Endodermal cell (in vitro differentiated cells): ENCODE data around the gene CHAF1A. TPM values are rescaled to one million over a fixed set of nuclear protein-coding genes. Genes with fewer than 3 reads are reported as not detected.

ENCODE experiments used
- DNase-seq: peaks from one replicate; pipeline ENCODE4 v3.0.0-alpha.2; 2017
- H3K27ac ChIP-seq: 2 replicates; pipeline ENCODE4 v1.5.1; 2013; ENCODE audit warnings: mild to moderate bottlenecking, low read depth, low read length, moderate library complexity
- H3K27me3 ChIP-seq: 2 replicates; pipeline ENCODE4 v1.6.1; 2013; ENCODE audit warnings: mild to moderate bottlenecking, low read length, moderate library complexity; ENCODE audit not compliant: insufficient read depth, control insufficient read depth, poor library complexity, severe bottlenecking
- H3K36me3 ChIP-seq: 2 replicates; pipeline ENCODE4 v1.7.0; 2013; ENCODE audit warnings: mild to moderate bottlenecking, low read length, moderate library complexity; ENCODE audit not compliant: control insufficient read depth, insufficient read depth
- H3K4me1 ChIP-seq: one replicate; pipeline ENCODE4 v1.7.0; 2013; ENCODE audit warnings: low read length; ENCODE audit not compliant: control insufficient read depth, insufficient read depth
- H3K4me3 ChIP-seq: 2 replicates; pipeline ENCODE4 v1.5.1; 2013; ENCODE audit warnings: mild to moderate bottlenecking, low read length, moderate library complexity
- H3K9ac ChIP-seq: 2 replicates; pipeline ENCODE4 v1.6.1; 2013; ENCODE audit warnings: mild to moderate bottlenecking, low read length, moderate library complexity; ENCODE audit not compliant: poor library complexity, severe bottlenecking; ENCODE audit errors: extremely low read depth
- H3K9me3 ChIP-seq: 2 replicates; pipeline ENCODE4 v1.6.1; 2013; ENCODE audit warnings: mild to moderate bottlenecking, low read length, moderate library complexity; ENCODE audit not compliant: control insufficient read depth
- H3K27ac Mint-ChIP-seq: 2 replicates; pipeline ENCODE4 v1.8.0; 2020; ENCODE audit warnings: mixed read lengths
- H3K27me3 Mint-ChIP-seq: 2 replicates; pipeline ENCODE4 v1.8.0; 2021; ENCODE audit warnings: mild to moderate bottlenecking, mixed read lengths; ENCODE audit not compliant: insufficient read depth
- H3K36me3 Mint-ChIP-seq: 2 replicates; pipeline ENCODE4 v1.8.0; 2020; ENCODE audit warnings: low read depth, mixed read lengths
- H3K4me1 Mint-ChIP-seq: 2 replicates; pipeline ENCODE4 v1.8.0; 2020; ENCODE audit warnings: mixed read lengths
- H3K4me3 Mint-ChIP-seq: 2 replicates; pipeline ENCODE4 v1.8.0; 2020; ENCODE audit warnings: mild to moderate bottlenecking, moderate library complexity, mixed read lengths
- H3K9me3 Mint-ChIP-seq: 2 replicates; pipeline ENCODE4 v1.8.0; 2020; ENCODE audit warnings: mild to moderate bottlenecking, mixed read lengths
- CTCF ChIP-seq: fragments of 200-600 bp; sonication (generic); conservative IDR thresholded peaks from 2 replicates; pipeline ENCODE4 v1.5.0; 2021; ENCODE audit warnings: antibody characterized with exemption, mild to moderate bottlenecking
- WGBS, 2 experiments: methylation state at CpG; one replicate each; pipeline versions ENCODE4 v1.1.5 to v1.1.7; 2013; ENCODE audit warnings: missing lambda C conversion rate in 2 of 2, mixed read lengths in 1 of 2; ENCODE audit not compliant: insufficient coverage in 1 of 2, insufficient read length in 1 of 2; 5-methylcytosine and 5-hydroxymethylcytosine counted together
- microRNA-seq: library from miRNA; unstranded; fragments of <30 nt; microRNA quantifications from one replicate; pipeline ENCODE4 v1.2.0, GENCODE V29; 2020; ENCODE audit warnings: borderline microRNAs expressed
- total RNA-seq, 2 donors: library from RNA; stranded (reverse); fragmentation: NEBNext Ultra II Directional in 1 of 2; extraction: Animal tissue kit (Norgen Biotek cat#: 25700) in 1 of 2; gene quantifications; 2 replicates in 1 of 2; 3 replicates in 1 of 2; pipeline ENCODE4 v1.2.1, GENCODE V29; 2021

CHAF1A gene
- total RNA-seq, 2 donors from 2014 or later: 70.7 to 76.9 TPM

DNA sequence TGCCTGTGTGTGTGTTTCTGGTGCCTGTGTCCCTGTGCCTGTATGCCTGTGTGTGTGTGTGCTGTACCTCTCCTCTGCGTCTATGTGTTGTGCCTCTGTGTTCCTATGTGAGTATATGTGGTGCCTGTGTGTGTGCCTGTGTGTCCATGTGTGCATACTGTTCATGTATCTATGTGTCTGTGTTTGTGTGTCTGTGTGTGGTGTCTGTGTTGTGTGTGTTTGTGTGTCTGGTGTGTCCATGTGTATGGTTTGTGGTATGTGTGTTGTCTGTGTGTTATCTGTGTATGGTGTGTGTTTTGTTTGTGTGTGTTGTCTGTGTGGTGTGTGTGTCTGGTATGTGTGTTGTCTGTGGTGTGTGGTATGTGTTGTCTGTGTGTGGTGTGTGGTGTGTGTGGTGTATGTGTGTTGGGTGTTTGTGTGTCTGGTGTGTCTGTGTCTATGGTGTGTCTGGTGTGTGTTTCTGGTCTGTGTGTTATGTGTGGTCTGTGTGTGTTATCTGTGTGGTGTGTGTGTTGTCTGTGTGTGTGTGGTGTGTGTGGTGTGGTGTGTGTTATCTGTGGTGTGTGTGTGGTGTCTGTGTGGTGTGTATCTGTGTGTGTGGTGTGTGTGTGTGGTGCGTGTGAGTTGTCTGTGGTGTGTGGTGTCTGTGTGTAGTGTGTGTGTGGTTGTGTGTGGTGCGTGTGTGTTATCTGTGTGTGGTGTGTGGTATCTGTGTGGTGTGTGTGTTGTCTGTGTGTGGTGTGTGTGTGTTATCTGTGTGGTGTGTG, 90.1 kb downstream of the CHAF1A start:
- no peaks in the 10 kb centered on the region for H3K27me3 ChIP-seq
- no peak overlapping the region for H3K27ac ChIP-seq
- Mint-ChIP-seq H3K36me3 (peaks cover 43% of the 10 kb centered on the region), H3K9me3 (no peaks in the 10 kb centered on the region), H3K4me1 (no peaks in the 10 kb centered on the region), H3K4me3 (no peak overlapping the region), H3K27ac (no peak overlapping the region), H3K27me3 (no peaks in the 10 kb centered on the region)
- no peak overlapping the region for H3K9ac ChIP-seq
- H3K4me3 ChIP-seq: no peak overlapping the region
- H3K9me3 ChIP-seq: no peaks in the 10 kb centered on the region
- WGBS, 2 experiments: 100% methylated on average over 2 of the region's 3 CpGs; no CpG with 5 or more reads in 1 of the 2 experiments
- no peak for TF ChIP-seq CTCF
- no peaks in the 10 kb centered on the region for H3K4me1 ChIP-seq
- peaks cover 59% of the 10 kb centered on the region for H3K36me3 ChIP-seq
- DNase-seq: no peak

Small RNA genes lying within 50 kb of the gene (microRNA-seq; reads per million reads assigned to microRNA genes)
- 0.44 reads per million for gene MIR4746

Other genes starting within 250 kb of the CHAF1A start
- gene CREB3L3, start 249.0 kb upstream of the CHAF1A start, total RNA-seq: under 1 TPM; 0.26 to 0.31 TPM
- 10 to 100 TPM; 22.1 to 29.1 TPM for gene SIRT6, start 220.1 kb upstream of the CHAF1A start, total RNA-seq
- 1 to 10 TPM in 1 of 2 donors, under 1 TPM in 1; 0.77 to 2.0 TPM for gene ANKRD24, start 220.0 kb upstream of the CHAF1A start, total RNA-seq
- gene EBI3, start 173.1 kb upstream of the CHAF1A start, total RNA-seq: not detected
- 10 to 100 TPM; 15.8 to 16.4 TPM for gene YJU2, start 155.6 kb upstream of the CHAF1A start, total RNA-seq
- 1 to 10 TPM; 2.8 to 6.6 TPM for gene SHD, start 123.4 kb upstream of the CHAF1A start, total RNA-seq
- gene TMIGD2, start 100.3 kb upstream of the CHAF1A start, total RNA-seq: under 1 TPM; 0.58 to 0.70 TPM
- gene FSD1, start 98.0 kb upstream of the CHAF1A start, total RNA-seq: 10 to 100 TPM; 33.3 to 37.9 TPM
- gene STAP2, start 63.8 kb upstream of the CHAF1A start, total RNA-seq: 10 to 100 TPM; 12.7 to 13.3 TPM
- gene MPND, start 59.1 kb upstream of the CHAF1A start, total RNA-seq: 10 to 100 TPM; 51.5 to 55.9 TPM
- 10 to 100 TPM; 76.8 to 77.0 TPM for gene SH3GL1, start 2.1 kb upstream of the CHAF1A start, total RNA-seq
- gene UBXN6, start 55.2 kb downstream of the CHAF1A start, total RNA-seq: 10 to 100 TPM; 31.2 to 36.9 TPM
- 100 to 1,000 TPM; 117 TPM for gene HDGFL2, start 69.7 kb downstream of the CHAF1A start, total RNA-seq
- under 1 TPM; 0.33 to 0.66 TPM for gene PLIN4, start 115.8 kb downstream of the CHAF1A start, total RNA-seq
- gene PLIN5, start 132.6 kb downstream of the CHAF1A start, total RNA-seq: 1 to 10 TPM; 3.7 to 3.9 TPM
- gene LRG1, start 137.4 kb downstream of the CHAF1A start, total RNA-seq: 1 to 10 TPM in 1 of 2 donors, under 1 TPM in 1; 0.86 to 1.4 TPM
- gene SEMA6B, start 157.0 kb downstream of the CHAF1A start, total RNA-seq: 10 to 100 TPM; 28.9 to 67.8 TPM
- 10 to 100 TPM; 18.1 to 25.5 TPM for gene TNFAIP8L1, start 236.9 kb downstream of the CHAF1A start, total RNA-seq